Effector CD8-positive, alpha-beta T cell (primary cell): ENCODE data around the gene WTIP.
A peak's percentile ranks its signal among the peaks of the same experiment; 100 is the strongest.
"Not testable (repeated sequence)": the region's sequence is repeated elsewhere in the genome, so short reads cannot be mapped to it uniquely, and the experiment has no call there.

Experiments used
- DNase-seq: peaks from one replicate; lab custom pipeline; 2025; lab: John Stamatoyannopoulos, UW

WTIP gene

DNA sequence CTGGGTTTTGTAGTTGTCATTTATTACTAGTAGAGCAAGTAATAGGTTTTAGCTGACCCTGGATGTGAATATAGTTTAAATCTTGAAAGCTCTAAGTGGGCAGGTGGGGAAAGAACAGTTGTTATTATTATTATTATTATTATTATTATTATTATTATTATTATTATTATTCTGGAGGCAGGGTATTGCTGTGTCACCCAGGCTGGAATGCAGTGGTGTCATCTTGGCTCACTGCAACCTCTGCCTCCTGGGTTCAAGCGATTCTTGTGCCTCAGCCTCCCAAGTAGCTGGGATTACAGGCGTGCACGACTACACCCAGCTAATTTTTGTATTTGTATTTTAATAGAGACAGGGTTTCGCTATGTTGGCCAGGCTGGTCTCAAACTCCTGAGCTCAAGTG is 3.1 kb upstream of the WTIP start:
- DNase-seq, result not testable (repeated sequence)

DNA sequence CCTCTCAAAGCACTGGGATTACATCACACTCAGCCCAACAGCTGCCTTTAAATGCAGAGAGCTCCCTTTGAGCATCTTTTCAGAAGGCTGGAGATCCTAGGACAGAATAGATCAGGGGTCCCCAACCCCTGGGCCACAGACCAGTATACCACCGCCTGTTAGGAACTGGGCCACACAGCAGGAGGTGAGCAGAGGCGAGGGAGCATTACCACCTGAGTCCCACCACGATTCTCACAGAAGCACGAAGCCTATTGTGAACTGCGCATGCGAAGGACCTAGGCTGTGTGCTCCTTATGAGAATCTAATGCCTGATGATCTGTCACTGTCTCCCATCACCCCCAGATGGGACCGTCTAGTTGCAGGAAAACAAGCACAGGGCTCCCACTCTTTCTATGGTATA is 2.2 kb upstream of the WTIP start:
- no peak for DNase-seq

DNA sequence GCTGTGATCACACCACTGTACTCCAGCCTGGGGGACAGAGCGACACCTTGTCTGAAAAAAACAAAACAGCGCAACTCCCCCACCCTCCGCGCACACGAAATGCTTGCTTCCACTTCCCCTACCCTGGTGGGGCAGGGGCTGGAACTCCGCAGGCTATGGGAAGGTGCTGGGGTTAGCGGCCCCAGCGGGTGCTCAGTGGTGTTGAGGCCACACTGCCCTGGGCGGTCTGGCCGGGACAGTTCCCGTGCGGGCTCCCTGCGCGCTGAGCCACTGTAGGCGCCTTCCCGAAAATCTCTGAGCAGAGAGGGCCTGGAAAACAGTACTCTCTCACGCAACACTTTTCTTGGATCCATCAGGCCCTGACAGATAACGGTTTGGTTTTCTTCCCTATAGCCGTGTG is 1.1 kb upstream of the WTIP start:
- DNase-seq, result no peak

DNA sequence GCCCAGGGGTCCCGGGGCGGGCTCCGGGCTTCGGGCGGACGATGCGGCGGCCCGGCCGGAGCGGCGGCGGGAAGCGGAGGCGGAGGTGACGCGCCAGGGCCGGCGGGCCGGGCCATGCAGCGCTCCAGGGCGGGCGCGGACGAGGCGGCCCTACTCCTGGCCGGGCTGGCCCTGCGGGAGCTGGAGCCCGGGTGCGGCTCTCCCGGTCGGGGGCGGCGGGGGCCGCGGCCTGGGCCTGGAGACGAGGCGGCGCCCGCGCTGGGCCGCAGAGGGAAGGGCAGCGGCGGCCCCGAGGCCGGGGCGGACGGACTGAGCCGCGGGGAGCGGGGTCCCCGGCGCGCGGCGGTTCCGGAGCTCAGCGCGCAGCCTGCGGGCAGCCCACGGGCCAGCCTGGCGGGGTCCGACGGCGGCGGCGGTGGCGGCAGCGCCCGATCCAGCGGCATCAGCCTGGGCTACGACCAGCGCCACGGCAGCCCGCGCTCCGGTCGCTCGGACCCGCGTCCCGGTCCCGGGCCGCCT is 362 bp downstream of the WTIP start:
- no peak for DNase-seq

DNA sequence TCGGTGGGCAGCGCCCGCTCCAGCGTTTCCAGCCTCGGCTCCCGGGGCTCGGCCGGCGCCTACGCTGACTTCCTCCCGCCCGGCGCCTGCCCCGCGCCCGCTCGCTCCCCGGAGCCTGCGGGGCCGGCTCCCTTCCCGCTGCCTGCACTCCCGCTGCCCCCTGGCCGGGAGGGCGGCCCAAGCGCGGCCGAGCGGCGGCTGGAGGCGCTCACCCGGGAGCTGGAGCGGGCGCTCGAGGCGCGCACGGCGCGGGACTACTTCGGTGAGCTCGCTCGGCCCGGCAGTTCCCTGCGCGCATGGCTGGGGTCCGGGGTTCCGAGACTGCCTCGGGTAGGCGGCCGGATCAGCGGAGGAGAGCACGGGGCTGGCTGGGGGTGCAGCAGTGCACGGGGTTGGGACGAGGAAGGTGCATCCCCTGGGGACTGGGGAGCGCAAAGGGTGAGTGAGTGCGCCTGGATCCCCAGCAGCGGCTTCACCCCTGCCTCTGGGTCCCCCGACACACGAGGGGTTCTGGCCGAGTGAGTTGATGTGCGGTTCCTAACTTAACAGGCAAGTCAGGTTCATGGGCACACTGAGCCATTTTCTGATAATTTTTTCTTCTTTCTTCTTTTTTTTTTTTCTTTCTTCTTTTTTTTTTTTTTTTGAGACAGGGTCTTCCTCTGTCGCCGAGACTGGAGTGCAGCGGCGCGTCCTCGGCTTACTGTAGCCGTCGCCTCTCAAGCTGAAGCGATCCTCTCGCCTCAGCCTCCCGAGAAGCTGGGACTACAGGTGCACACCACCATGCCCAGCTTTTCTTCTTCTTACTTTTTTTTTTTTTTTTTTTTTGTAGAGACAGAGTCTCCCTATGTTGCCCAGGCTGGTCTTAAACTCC is 1.1 kb downstream of the WTIP start:
- no peak for DNase-seq

DNA sequence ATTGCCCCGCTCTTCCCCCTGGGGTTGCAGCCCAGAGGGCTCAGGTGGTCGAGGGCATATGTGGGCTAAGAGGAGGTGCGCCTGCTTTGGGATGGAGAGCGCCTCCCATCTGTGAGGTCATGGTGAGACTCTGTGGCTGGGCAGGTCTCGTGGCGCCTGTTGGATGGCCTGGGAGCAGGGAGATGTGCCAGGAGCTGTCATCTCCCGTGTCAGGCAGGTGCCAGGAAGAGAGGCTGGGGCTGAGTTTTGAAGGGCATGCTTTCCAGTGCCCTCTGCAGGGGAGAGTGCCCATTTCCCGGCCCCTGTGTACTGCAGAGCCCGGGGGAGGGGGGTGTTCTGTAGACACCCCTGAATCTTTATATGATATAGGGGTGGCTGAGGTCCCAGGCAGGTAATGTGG is 2.8 kb downstream of the WTIP start:
- no peak for DNase-seq

DNA sequence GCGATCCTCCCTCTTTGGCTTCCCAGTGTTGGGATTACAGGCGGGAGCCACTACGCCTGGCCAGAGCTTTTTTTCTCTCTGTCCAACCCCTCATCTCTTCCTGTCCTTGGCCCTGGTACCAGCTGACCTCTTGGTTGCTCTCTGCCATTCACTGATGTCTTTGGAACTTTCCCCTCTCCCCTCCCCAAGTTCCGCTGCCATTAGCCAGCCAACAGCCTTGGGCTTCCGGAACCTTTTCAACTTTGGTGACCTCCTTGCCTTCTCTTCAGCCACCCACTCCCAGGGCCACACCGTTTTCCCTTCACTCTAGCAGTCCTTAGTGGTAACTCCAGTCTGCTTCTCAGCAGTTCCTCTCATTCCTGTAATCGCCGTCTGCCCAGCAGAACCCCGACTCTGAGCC is 4.3 kb downstream of the WTIP start:
- no peak for DNase-seq

DNA sequence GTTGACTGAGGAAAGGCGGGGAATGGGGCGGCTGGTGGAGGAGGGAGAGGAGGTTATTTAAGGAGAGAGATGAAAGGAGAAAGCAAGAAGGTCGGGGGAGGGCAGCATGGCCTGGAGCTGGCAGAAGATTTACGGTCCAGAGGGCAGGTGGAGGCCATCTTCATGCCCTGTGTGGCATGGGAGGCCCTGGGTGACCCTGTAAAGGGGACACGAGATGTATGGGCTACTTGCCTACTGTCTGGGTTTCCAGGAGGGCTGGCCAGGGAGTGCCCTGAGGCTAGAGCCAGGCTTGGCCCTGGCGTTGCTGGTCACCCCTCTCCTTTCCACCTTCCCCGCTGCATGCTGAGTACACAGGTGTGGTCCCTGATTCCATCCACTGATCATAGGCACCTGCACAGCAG is 6.1 kb downstream of the WTIP start:
- DNase-seq, result no peak

DNA sequence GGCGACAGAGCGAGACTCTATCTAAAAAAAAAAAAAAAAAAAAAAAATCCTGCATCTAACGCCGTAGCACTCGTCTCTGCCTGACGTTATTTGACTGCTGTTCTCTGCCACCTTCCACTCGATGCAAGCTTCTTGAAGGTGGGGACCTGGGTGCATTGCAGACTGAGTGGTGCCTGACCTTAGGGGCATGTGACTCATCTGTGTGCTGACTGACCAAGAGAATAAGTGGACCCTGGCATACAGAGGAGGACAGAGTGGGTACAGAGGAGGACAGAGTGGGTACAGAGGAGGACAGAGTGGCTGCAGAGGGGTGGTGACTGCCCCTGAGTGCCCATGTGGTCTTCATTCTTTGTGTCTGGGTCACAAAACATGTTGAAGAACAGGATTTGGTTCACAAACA is 7.6 kb downstream of the WTIP start:
- no peak for DNase-seq

DNA sequence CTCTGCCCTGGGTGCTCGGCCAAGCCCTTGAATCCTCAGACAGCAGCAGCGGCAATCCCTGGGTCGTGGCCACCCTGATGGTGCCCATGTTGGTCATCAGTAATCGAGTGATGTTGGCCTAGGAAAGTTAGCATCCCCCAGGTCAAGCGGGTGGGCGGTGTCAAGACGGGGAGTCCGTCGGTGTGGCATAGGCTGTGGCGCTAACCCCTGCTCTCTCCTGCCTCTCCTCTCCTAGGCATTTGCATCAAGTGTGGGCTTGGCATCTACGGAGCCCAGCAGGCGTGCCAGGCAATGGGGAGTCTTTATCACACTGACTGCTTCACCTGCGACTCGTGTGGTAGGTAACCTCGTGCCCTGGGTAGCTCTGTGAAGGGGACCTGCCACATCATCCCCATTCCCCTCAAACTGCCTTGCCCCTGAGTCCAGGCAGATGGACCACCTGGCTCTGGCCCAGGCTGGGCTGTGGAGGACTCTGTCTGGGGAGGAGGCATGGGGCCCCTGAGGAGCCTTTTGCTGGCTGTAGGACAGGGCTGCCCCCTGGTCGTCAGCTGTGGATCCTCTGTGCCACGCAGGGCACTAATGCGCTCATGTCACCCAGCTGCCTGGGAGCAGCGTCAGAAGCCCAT is 8.7 kb downstream of the WTIP start:
- DNase-seq, result no peak

DNA sequence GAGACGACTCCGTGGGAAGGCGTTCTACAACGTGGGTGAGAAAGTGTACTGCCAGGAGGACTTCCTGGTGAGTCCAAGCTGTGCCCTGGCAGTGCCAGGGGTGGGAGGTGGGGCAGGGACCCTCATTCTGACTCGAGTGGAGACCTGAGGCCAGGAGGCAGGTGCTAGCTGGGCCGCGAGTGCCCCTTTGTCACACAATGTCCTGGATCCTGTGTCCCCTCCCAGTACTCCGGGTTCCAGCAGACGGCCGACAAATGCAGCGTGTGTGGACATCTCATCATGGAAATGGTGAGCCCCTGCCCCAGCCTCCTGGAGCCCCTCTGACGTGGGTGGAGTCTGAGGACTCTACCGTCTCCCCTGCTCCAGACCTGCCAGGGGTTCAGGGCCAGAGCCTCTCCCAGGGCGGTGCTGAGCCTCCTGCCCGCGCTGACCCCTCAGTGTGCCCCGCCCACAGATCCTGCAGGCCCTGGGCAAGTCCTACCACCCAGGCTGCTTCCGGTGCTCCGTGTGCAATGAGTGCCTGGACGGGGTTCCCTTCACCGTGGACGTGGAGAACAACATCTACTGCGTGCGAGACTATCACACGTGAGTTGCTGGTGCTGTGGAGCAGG is 11.6 kb downstream of the WTIP start:
- no peak for DNase-seq

DNA sequence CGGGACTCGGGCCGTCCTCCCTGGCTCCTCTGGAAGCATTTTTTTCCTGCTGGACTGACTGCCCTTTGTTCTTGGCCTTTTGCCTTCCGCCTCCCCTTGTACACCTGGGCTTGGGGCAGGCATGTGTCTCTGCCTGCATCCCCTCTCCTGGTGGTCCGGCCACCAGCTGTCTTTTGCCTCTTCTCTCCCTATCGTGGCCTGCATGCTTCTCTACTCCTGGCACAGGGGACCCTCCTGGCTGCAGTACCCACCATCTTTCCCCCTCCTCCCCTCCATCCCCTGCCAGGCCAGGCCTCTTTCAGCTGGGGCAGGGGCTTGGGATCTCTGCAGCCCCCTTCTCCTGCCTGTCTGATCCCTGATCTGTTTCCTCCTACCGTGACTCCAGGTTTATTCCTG is 12.1 kb downstream of the WTIP start:
- DNase-seq, result no peak

DNA sequence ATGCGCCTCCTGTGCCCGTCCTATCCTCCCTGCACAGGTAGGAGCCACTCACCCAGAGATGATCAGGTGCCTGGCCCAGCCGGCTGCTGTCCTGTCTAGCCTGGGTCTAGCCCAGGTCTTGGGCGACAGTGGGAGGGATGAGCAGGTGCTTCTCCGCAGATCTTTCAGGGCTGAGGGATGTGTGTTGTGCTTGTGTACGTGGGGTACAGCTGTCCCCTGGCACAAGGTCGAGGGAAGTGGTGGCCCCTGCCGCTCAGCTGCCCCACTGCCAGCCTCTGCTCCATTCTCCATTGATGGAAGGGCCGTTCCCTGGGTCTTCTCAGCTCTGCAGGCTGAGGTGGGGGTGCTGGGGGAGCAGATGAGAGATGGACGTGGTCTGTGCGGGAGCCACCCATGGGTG is 13.0 kb downstream of the WTIP start:
- DNase-seq, result no peak

DNA sequence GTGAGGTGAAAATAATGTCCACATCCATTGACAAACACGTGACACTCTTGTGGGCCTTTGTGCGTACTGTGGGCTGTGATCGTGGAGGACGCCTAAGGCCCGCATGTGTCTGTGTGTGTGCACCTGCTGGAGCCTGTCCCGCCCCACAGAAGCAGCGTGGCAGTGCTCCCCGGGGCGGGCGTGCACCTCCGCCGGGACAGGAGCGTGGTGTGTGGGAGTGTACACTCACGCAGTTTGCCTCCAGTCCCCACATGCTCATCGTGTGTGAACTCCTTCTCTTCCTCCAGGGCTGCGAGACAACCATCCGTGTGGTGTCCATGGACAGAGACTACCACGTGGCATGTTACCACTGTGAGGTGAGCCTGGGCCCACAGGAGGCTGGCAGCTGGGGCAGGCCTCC is 13.9 kb downstream of the WTIP start:
- no peak for DNase-seq

DNA sequence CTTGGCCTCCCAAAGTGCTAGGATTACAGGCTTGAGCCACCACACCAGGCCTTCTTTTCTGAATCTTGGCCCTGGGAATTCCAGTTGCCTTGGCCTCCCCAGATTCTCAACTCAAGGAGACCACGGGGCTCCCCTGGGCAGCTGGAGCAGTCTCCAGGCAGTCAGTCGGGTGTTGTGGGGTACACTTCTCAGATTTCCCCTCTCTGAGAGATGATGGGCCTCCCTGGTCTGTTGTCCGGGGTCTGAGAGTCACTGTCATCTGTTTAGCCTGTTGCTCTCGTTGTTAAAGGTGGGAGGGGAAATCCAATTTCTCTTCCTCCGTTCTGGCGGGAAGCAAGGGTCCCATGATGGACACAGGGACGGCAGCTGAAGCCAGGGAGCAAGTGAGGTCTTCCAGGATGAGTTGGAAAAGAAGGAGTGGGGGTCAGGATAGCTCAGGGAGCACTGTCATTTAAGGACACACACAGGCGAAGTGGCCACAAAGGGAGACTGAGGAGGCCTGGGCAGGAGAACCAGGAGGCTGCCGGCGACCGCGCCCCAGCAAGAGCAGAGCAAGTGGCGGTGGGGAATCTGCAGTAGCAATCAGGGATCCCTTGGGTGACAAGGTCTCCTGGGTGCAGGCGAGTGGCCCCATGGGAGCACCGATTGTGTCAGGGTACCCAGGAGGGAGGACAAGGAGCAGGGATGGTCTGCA is 15.7 kb downstream of the WTIP start:
- no peak for DNase-seq

DNA sequence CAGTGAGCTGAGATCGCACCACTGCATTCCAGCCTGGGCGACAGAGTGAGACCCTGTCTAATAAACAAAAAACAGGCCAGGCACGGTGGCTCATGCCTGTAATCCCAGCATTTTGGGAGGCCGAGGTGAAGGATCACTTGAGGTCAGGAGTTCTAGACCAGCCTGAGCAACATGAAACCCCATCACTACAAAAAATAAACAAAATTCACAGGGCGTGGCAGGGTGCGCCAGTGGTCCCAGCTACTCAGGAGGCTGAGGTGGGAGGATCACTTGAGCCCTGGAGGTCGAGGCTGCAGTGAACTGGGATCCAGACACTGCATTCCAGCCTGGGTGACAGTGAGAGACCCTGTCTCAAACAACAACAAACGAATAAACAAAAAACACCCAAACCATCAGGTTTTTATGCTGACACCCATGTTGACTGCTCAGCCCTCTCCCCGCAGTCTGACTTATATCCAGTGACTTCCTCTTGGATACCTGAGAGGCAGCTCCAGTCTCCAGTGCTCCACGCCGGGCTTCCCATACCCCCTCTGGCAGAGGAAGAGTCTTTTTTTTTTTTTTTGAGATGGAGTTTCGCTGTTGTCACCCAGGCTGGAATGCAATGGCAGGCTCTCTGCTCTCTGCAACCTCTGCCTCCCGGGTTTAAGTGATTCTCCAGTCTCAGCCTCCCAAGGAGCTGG is 17.7 kb downstream of the WTIP start:
- no peak for DNase-seq

DNA sequence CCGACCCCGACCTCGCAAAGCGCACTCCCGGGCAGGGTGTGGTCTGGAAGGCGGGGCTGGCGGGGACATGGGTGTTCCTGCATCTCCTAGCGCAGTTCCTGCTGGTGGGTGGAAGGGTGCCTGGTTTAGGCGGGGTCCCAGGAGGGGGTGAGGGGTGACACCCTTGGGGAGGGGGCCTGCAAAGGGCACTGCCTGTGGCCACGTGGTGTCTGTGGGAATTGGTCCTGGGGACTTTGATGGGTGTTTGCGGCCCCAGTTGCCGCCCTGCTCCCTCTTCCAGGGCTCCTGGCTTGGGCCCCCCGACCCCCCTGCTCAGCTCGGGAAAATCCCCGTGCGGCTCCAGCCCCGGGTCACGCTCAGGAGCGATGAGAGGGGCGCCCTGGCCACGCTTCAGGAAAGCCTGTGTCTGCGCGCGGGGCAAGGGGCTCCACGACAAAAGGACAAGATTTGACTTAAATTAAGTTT is 19.1 kb downstream of the WTIP start:
- DNase-seq, result no peak

DNA sequence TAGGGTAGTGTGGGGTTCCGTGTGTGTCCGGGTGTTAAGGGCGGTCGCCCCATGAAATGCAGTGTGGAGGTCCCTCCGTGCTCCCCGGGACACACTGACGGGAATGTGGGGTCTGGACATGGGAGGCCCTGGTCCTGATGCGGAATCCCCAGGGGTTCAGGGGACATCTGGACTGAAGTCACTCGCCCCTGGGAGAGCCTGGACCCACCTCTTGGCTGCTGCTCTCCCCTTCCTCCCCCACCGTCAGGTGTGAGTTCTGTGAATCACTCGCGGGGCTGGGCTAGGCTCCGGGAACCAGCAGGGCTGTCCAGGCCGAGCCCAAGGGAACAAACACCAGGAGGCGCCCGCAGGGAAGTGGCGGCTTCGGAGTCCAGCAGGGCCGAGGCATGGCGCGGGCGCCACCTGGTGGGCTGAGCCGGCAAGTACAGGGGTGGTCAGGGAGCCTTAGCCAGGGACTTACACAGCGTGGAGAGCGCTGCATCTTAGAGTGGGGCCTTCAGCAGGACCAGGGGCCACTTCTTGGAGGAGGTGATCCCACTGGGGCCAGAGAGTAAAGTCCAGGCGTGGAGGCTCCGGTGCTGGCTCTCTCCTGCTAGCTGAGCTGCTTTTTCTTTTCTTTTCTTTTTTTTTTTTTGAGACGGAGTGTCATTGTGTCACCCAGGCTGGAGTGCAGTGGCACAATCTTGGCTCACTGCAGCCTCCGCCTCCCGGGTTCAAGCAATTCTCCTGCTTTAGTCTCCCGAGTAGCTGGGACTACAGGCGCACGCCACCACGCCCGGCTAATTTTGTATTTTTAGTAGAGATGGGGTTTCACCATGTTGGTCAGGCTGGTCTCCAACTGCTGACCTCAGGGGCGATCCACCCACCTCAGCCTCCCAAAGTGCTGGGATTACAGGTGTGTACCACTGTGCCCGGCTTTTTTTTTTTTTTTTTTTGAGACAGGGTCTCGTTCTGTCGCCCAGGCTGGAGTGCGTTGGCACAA is 20.1 kb downstream of the WTIP start:
- peak; percentile 69 for DNase-seq

DNA sequence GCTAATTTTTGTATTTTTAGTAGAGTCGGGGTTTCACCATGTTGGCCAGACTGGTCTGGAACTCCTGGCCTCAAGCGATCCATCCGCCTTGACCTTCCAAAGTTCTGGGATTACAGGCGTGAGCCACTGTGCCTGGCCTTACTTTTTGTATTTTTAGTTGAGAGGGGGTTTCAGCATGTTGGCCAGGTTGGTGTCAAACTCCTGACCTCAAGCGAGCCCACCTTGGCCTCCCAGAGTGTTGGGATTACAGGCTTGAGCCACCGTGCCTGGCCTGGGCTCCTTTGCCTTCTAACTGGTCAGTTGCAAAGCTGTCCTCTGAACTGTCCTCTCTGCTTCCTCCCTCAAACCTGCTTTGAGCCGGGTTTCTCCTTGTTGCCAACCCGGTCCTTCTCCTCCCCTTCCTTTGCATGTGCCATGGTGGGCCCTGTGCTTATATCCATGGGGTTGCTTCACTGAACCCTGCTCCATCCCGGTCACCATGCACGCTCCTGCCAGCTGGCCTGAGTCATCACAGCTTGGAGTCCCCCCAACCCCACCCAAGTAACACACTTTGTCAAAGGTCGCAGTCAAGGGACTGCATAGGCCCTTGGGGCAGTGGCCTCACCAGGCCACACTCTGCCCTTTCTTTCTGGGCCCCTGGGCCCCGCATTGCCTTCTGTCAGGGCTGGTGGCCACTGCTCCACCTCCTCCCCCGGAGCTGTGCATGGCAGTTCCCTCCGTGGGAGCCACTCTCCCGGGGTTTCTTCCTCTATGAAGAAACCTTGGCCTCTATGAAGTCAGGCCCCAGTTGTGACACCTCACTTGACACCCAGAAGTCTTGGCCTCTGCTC is 21.2 kb downstream of the WTIP start:
- no peak for DNase-seq
